GM18505 (cell line): ENCODE measurements around the gene NAA10.

Experiments
- ATAC-seq: cut with Tn5 transposase; IDR thresholded peaks from one replicate; pipeline ENCODE4 v1.9.1; 2021; ENCODE audit not compliant: unreplicated experiment
- POLR2A ChIP-seq: IDR thresholded peaks from 4 replicates; pipeline ENCODE4 v1.6.1; 2011; ENCODE audit warnings: borderline replicate concordance; ENCODE audit not compliant: insufficient read depth, insufficient read length; ENCODE audit errors: extremely low read depth

The NAA10 gene

GRCh38 chrX:153934148-153934761, 582 bp downstream of the NAA10 start:
- no peak for TF ChIP-seq POLR2A
- peak; percentile 18 for ATAC-seq

GRCh38 chrX:153933748-153934147, 1.1 kb downstream of the NAA10 start:
- ATAC-seq = no peak
- TF ChIP-seq POLR2A = no peak

- no peak for TF ChIP-seq POLR2A
- no peak for ATAC-seq
These were observed 2.5 kb downstream of the NAA10 start for GRCh38 chrX:153932220-153932915.

GRCh38 chrX:153931748-153932147, 3.1 kb downstream of the NAA10 start:
- TF ChIP-seq POLR2A = no peak
- no peak for ATAC-seq

GRCh38 chrX:153931151-153931550, 3.7 kb downstream of the NAA10 start:
- no peak for ATAC-seq
- TF ChIP-seq POLR2A = no peak

- TF ChIP-seq POLR2A = no peak
- no peak for ATAC-seq
These were observed 4.6 kb downstream of the NAA10 start for GRCh38 chrX:153930011-153930910.

- no peak for TF ChIP-seq POLR2A
- no peak for ATAC-seq
These were observed 5.3 kb downstream of the NAA10 start for GRCh38 chrX:153929576-153929975.

GRCh38 chrX:153928846-153929245, 6.0 kb downstream of the NAA10 start:
- no peak for ATAC-seq
- TF ChIP-seq POLR2A = no peak

- peak; percentile 68 for TF ChIP-seq POLR2A
- ATAC-seq = peak; percentile 81
These were observed 6.7 kb downstream of the NAA10 start for GRCh38 chrX:153927922-153928760.

GRCh38 chrX:153927672-153927921, 7.2 kb downstream of the NAA10 start:
- no peak for TF ChIP-seq POLR2A
- ATAC-seq = no peak

GRCh38 chrX:153926858-153927671, 7.8 kb downstream of the NAA10 start:
- ATAC-seq = peak; percentile 34
- no peak for TF ChIP-seq POLR2A

- no peak for ATAC-seq
- peak; percentile 63 for TF ChIP-seq POLR2A
These were observed 8.3 kb downstream of the NAA10 start for GRCh38 chrX:153926552-153926857.
